Dedifferentiated amniotic fluid mesenchymal stem cell (primary cell): ENCODE measurements around the gene TMEM106C.

ENCODE experiments used
- DNase-seq: peaks from one replicate; pipeline ENCODE4 v3.0.0-alpha.2; 2016; ENCODE audit errors: extremely low spot score

Gene TMEM106C

GRCh38 chr12:47979686-47980085 is 16.3 kb downstream of the TMEM106C start:
- no peak for DNase-seq

- DNase-seq, result no peak
These were observed 16.8 kb downstream of the TMEM106C start for GRCh38 chr12:47980197-47980596.

- no peak for DNase-seq
These were observed 17.5 kb downstream of the TMEM106C start for GRCh38 chr12:47980779-47981495.

GRCh38 chr12:47981496-47982260 is 18.3 kb downstream of the TMEM106C start:
- no peak for DNase-seq

GRCh38 chr12:47982311-47982710 is 18.9 kb downstream of the TMEM106C start:
- no peak for DNase-seq

- DNase-seq, result no peak
These were observed 19.4 kb downstream of the TMEM106C start for GRCh38 chr12:47982770-47983169.

- DNase-seq, result no peak
These were observed 20.2 kb downstream of the TMEM106C start for GRCh38 chr12:47983541-47984115.

GRCh38 chr12:47984331-47984801 is 21.0 kb downstream of the TMEM106C start:
- no peak for DNase-seq

- no peak for DNase-seq
These were observed 22.3 kb downstream of the TMEM106C start for GRCh38 chr12:47985596-47986290.

GRCh38 chr12:47986291-47986660 is 22.9 kb downstream of the TMEM106C start:
- DNase-seq, result no peak

- DNase-seq, result no peak
These were observed 23.4 kb downstream of the TMEM106C start for GRCh38 chr12:47986832-47987231.

- DNase-seq, result no peak
These were observed 24.1 kb downstream of the TMEM106C start for GRCh38 chr12:47987411-47988072.

- DNase-seq, result no peak
These were observed 25.0 kb downstream of the TMEM106C start for GRCh38 chr12:47988073-47989022.

- DNase-seq, result no peak
These were observed 25.6 kb downstream of the TMEM106C start for GRCh38 chr12:47989023-47989417.

GRCh38 chr12:47989666-47990065 is 26.3 kb downstream of the TMEM106C start:
- DNase-seq, result no peak

GRCh38 chr12:47990351-47991105 is 27.1 kb downstream of the TMEM106C start:
- DNase-seq, result no peak

- DNase-seq, result no peak
These were observed 28.0 kb downstream of the TMEM106C start for GRCh38 chr12:47991106-47992061.

- DNase-seq, result no peak
These were observed 29.4 kb downstream of the TMEM106C start for GRCh38 chr12:47992776-47993175.

GRCh38 chr12:47993491-47993890 is 30.1 kb downstream of the TMEM106C start:
- no peak for DNase-seq
